GM21360 (cell line): ENCODE results near the gene HNRNPF.
"Not testable (repeated sequence)": the region's sequence is repeated elsewhere in the genome, so short reads cannot be mapped to it uniquely, and the experiment has no call there.

Source experiments
- ATAC-seq: cut with Tn5 transposase; IDR thresholded peaks from one replicate; pipeline ENCODE4 v1.9.1; 2021; ENCODE audit warnings: mild to moderate bottlenecking, moderate library complexity; ENCODE audit not compliant: unreplicated experiment

HNRNPF gene

DNA sequence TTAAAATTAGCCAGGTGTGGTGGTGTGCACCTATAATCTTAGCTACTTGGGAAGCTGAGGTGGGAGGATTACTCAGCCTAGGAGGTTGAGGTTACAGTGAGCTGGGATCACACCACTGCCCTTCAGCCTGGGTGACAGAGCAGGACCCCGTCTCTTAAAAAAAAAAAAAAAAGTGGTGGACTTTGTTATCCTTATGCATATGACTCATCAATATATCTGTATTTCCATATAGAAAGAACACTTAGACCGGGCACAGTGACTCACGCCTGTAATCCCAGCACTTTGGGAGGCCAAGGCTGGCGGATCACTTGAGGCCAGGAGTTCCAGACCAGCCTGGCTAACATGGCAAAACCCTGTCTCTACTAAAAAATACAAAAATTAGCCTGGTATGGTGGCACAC is 13.0 kb upstream of the HNRNPF start:
- ATAC-seq: not testable (repeated sequence)

DNA sequence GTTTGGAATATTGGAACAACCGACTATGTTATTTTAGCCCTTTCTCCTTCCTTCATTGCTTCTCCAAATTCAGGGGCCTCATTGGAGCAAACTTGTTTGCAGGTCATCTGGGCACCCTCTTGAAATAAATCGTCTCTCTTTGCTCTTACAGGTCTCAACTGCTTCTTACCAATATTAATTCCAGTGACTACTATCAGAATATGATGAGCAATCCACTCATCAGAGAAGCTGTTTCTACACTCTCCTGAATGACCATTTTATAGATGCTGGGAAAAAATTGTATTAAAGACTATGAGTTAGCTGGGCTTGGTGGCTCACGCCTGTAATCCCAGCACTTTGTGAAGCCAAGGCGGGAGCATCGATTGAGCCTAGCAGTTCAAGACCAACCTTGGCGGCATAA is 12.5 kb upstream of the HNRNPF start:
- no peak for ATAC-seq

DNA sequence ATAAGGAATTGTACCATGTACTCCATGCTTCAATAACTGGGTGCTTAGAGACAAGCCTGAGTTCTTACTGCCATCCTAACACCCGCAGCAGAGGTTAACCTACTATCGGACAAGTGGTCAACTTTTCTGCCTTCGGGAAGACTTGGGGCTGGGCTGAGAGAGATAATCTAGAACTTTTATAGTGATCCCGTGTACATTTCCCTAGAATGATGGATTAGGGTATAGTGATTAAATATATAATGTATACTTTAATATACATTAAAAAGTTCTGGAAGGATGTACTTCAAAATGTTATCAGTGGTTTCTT is 12.2 kb upstream of the HNRNPF start:
- ATAC-seq: no peak

DNA sequence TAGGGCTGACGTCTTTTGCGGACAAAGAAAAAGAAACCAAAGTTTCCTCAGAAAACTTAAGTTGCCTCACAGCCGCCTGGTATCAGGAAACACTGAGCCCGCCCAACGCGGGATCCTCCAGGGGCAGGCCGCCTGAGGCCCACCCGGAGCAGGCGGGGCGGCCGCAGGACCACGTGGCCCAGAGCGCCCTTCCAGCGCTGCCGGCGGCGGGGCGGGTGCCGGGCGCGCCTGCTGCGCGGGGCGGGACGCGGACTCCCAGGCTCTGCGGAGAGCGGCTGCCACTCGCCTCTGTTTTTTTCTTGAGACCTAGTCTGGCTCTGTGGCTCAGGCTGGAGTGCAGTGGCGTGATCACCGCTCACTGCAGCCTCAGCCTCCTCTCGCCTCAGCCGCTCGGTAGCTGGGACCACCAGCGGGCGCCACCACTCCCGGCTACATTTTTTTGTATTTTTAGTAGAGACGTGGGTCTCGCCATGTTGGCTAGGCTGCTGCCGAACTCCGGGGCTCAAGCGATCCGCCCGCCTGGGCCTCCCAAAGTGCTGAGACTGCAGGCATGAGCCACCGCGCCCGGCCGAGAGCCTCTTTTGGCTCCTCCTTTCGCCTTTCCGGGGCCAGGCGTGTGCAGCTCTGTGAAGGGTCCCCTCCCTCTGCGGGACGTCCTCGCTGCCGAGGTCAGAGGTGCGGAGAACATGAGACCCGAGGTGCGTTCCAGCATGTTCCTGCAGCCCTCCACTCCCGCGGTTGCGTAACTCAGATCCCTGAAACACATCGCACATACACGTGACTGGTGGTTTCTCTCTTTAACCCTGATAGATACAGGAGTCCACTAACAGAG is 11.6 kb upstream of the HNRNPF start:
- peak; percentile 73 for ATAC-seq

DNA sequence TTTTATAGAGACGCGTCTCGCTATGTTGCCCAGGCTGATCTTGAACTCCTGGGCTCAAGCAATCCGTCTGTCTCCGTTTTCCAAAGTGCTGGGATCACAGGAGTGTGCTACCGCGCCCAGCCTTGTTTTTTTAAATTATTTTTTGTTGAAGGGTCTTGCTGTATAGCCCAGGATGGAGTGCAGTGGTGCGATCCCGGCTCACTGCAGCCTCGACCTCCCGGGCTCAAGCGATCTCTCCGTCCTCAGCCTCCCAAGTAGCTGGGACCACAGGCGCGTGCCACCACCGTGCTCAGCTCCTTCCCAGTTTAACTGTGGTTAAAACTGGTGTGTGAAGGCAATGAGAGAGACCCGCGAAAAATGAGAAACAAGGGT is 11.0 kb upstream of the HNRNPF start:
- no peak for ATAC-seq

DNA sequence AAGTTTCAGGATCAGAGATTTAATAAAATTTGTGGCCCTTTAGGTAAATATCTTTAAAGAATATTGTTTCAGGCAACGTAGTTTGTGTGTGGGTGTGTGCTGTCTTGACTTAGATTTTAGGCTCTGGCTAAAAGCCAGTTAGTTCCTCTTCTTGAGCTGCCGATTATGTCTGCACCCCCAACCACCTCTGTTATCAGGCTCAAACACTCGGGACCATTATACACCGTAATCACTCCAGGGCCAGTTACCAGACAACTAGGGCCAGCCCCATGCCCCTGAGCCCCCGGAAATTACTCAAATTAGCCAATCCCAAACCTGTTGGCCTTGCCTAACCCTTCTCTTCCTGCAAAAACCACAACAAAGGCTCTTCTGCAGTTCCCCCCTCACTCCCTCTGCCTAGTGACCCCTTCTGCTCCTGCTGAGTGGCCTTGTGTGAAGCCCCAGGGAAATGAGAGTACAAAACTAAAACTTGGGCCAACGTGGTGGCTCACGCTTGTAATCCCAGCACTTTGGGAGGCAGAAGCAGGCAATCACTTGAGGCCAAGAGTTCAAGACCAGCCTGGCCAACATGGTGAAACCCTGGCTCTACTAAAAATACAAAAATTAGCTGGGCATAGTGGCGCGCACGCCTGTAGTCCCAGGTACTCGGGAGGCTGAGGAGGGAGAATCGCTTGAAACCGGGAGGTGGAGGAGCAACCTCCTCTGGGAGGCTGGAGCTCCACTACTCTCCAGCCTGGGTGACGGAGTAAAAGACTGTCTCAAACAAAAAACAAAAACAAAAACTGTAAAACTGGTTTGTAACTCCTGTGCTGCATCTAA is 9.2 kb upstream of the HNRNPF start:
- peak; percentile 48 for ATAC-seq

DNA sequence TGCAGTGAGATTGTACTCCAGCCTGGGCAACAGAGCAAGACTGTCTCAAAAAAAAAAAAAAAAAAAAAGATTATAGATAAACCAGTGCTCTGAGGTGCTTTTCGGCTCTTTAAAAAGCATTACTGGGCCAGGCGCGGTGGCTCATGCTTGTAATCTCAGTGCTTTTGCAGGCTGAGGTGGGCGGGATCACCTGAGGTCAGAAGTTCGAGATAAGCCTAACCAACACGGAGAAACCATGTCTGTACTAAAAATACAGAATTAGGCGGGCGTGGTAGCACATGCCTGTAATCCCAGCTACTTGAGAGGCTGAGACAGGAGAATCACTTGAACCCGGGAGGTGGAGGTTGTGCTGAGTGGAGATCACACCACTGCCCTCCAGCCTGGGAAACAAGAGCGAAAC is 6.6 kb upstream of the HNRNPF start:
- no peak for ATAC-seq

DNA sequence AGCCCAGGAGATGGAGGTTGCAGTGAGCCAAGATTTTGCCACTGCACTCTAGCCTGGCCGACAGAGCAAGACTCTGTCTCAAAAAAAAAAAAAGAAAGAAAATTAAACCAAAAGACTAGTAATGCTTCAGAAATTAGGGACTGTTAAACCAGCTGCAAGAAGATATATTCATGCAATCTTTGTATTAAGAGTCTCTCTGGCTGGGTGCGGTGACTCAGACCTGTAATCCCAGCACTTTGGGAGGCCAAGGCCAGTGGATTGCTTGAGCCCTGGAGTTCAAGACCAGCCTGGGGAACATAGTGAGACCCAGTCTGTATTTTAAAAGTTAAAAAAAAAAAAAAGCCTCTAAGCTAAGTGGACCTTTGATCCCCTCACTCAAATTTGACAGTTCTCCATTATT is 2.5 kb upstream of the HNRNPF start:
- ATAC-seq: no peak

DNA sequence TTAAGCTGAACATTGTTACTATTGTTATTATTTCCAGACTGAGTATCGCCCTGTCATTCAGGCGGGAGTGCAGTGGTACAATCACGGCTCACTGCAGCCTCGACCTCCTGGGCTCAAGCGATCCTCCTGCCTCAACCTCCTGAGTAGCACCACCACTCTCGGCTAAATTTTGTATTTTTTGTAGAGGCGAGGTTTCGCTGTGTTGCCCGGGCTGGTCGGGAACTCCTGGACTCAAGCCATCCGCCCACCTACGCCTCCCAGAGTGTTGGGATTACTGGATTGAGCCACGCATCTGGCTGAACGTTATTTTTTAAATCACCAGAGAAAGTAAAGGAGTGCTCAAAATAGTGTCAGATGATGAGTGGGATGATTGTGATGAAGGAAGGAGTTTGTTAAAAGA is 1.4 kb upstream of the HNRNPF start:
- no peak for ATAC-seq

DNA sequence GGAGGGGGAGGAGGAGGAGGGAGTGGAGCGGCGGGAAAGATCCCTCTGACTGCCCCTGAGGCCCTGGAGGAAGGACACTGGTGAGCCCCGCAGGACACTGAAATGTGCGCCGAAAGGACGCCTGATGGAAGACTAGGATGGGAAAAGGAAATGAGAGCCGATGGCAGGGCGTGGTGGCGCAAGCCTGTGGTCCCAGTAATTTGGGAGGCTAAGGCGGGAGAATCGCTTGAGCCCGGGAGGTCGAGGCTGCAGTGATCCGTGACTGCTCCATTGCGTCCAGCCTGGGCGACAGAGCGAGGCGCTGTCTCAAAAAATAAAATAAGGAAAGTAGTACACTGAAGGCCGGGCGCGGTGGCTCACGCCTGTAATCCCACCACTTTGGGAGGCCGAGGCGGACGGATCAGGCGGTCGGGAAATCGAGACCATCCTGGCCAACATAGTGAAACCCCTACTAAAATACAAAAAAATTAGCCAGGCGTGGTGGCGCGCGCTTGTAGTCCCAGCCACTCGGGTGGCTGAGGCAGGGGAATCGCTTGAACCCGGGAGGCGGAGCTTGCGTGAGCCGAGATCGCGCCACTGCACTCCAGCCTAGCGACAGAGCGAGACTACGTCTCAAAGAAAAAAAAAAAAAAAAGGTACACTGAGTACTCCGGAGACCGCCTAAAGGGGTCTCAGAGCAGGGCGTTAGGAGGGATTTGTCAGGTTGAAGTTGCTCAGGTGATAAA is 561 bp upstream of the HNRNPF start:
- no peak for ATAC-seq

DNA sequence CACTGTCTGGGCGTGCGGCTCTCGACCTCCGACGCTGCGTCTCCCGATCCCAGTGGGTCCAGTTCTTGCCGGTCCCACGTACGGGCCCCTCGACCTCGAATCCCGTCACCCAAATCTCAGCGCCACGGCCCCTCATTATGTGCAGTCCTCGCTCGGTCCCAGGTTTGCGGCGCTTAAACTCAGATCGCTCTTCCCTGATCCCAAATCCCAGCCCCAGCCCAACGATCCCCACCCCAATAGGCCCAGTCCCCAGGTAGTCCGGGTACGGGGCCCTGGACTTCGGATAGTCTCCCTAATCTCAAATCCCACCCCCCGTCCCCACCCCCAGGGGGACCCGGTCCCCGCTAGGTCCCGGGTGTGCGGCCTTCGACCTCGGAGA is 666 bp downstream of the HNRNPF start:
- ATAC-seq: peak; percentile 0

DNA sequence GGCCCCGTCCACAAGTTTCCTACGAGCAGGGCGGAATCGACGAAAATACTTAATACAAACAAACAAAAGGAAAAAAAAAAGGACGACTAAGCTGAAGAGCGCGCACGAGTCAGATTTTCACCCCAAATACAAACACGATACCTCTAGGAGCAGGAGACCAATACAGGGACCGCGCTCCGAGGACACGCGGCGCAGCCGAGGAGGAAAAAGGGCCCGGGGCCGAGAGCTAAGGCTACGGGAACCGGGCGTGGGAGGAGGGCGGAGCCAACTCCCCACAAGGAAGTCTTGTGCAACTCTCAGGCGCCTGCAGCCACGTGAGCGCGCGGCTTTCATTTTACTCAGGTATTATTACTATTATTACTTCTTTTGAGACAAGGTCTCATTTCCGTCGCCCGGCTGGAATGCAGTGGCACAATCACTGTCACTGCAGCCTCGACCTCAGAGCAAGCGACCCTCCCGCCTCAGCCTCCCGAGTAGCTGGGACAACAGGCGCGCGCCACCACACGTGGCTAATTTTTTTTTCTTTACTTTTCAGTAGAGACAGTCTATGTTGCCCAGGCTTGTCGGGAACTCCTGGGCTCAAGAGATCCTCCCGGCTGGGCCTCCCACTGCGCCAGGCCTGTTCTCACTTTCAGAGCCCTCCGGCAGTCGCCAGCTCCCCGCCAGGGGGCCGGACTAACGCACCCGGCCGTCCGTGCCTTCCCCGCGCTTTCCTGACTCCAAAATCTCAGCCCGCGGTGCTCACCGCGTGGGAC is 1.2 kb downstream of the HNRNPF start:
- ATAC-seq: peak; percentile 49

DNA sequence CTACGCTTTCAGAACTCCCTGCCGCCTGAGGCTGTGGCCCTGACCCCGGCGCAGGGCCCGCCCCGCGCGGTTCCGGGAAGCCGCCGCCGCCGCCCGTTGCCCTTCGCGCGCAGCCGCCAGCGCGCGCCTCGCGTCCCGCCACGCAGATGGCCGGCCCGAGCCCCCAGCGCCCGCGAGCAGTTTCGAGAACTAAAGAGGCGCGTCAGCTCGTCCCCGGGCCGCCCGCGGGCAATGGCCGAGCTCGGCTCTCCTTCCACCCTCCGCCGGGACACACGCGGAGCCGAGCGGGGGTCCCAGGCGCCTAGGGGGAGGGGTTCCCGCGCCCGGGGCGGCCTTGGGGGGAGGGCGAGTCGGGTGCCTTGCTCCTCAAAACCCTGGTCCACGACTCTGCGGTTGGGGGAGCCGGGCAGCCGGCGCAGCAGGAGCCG is 1.8 kb downstream of the HNRNPF start:
- no peak for ATAC-seq

DNA sequence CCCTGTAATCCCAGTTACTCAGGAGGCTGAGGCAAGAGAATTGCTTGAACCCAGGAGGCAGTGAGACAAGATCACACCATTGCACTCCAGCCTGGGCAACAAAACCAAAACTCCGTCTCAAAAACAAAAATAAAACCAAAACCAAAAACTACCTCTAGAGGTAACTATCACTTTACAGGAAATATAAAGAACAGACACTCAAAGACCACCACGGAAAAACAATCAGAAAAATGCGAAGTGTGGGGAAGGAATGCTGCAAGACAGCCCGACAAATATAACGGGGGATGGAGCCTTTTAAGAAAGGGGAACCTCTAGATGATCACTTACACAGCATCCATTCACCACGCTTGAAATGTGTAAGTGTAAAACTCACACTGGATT is 4.3 kb downstream of the HNRNPF start:
- ATAC-seq: no peak

DNA sequence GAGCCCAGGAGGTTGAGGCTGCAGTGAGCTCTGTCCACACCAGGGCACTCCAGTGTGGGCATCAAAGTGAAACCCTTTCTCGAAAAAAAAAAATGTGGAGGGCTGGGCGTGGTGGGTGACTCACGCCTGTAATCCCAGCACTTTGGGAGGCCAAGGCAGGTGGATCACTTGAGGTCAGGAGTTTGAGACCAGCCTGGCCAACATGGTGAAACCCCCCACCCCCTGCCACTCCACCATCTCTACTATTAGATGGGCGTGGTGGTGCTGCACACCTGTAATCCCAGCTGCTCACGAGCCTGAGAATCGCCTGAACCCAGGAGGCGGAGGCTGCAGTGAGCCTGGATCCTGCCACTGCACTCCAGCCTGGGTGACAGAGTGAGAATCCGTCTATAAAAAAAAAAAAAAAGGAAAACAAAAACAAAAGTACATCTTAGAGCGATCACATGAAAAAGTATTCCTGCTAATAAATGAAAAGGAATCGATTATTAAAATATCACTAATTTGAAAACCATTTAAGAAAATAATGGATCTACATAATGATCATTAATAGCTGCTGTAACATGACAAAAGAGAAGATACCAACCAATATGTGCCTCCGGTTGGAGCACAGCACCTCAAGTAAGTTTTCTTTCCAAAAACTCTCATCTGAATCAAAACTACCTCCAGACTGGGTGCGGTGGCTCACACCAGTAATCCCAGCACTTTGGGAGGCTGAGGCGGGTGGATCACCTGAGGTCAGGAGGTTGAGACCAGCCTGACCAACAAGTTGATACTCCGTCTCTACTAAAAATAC is 4.9 kb downstream of the HNRNPF start:
- no peak for ATAC-seq

DNA sequence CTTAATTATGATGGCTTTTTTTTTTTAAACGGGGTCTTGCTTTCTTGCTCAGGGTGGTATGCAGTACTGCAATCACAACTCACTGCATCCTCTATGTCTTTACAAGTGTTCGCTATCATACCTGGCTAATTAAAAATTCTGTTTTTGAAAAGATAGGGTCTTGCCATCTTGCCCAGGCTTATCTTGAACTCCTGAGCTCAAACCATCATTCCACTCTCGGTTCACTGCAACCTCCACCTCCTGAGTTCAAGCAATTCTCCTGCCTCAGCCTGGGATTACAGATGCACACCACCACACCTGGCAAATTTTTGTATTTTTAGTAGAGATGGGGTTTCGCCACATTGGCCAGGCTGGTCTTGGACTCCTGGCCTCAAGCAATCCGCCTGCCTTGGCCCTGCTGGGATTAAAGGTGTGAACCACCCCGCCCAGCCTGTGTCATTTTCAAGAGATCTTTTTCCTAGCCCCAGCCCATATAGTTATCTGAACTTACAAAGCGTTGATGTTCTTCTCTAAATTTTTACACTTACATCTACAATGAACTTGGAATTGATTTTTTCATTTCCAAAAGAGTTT is 6.0 kb downstream of the HNRNPF start:
- no peak for ATAC-seq

DNA sequence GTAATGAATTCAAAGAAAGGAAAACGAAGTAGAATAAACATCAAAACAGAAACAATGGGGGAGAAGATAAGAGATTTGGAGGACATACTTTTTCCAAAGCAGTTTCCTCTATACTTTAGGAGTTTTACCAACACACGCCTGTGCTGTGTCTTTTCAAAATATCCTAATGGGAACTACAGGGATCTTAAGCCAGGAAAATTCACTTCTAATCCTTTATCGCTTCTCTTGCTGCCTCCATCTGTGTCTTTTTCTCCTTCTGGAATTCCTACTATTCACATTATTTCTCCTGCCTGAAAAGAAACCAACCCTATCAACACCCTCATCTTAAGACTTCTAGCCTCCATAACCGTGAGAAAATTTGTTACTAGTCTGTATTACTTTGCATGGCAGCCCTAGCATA is 6.8 kb downstream of the HNRNPF start:
- ATAC-seq: no peak

DNA sequence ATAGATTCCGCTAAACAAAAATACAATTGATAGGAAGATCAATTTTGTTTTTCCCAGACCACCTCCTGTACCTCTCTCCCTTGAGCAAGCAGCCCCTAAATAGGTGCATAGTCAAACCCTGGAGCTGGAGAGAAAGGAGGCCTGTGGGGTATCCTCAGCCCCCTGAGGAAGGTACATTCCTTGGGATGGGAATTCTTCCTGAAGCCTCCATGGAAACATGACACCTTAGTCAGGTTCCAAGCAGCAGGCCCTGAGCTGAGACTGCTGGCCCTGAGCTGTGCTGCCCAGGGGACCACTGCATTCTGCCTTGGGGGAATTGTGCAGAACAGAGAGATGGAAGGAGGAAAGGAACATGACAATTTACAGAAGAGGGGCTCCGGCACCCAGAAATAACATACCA is 7.4 kb downstream of the HNRNPF start:
- no peak for ATAC-seq

DNA sequence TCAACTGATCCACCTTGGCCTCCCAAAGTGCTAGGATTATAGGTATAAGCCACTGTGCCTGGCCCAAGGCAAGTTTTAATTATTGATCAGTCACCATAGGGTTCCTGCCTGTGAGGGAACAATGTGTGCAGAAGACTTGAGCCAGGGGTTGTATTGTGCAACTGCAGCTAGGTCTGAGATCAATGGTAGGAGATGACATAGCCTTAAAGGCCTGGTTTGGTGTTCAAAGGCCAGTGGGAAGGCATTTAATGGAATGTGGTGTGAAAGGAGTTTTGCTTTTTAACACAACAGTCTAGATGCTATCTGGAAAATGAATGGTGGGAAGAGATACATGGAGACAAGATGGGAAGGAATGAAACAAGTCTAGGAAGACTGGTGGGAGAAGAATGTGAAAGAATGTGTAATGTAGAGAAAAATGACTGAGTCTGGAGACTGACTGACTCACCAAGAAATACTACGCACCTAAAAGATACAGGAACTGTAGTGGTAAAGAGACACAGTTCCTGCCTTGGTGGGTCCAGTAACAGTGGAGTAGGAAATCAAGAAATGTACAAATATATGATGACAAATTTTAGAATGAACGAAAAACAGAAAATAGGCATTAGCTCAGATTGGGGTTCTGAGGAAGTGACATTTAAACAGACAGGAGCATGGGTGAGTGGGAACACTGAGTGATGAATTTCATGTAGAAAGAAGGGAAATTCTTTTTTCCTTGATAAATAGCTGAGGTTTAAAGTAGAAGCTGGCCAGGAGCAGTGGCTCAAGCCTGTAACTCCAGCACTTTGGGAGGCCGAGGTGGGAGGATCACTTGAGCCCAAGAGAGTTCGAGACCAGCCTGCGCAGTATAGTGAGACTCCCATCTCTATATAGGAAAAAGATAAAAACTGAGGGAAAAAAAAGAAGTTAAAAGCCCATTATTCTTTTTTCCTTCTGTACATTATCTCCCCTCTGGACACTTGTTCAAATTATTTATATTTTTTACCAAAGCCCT is 9.4 kb downstream of the HNRNPF start:
- no peak for ATAC-seq
